Spleen (tissue), 11 donors: ENCODE measurements around the gene PPDPF. TPM values are rescaled to one million over a fixed set of nuclear protein-coding genes. Genes with fewer than 3 reads are reported as not detected.

Experiments
- DNase-seq: peaks from one replicate; pipeline ENCODE4 v3.0.0-alpha.2; 2020
- H3K27ac ChIP-seq, 8 donors: fragments of 200-600 bp; sonication (generic) in 7 of 8; 1 replicate in 4 of 8; 2 replicates in 4 of 8; pipeline versions ENCODE4 v1.5.0 to v1.8.0; 2016 to 2021; ENCODE audit warnings: inconsistent platforms in 4 of 8, mild to moderate bottlenecking in 4 of 8, moderate library complexity in 1 of 8
- H3K27me3 ChIP-seq, 7 donors: fragments of 200-600 bp; sonication (generic) in 6 of 7; replicated peaks in 1 of 7; 1 replicate in 4 of 7; 2 replicates in 3 of 7; pipeline versions ENCODE4 v1.5.0 to v1.8.0; 2016 to 2021; ENCODE audit warnings: inconsistent platforms in 3 of 7, mild to moderate bottlenecking in 1 of 7
- H3K36me3 ChIP-seq, 6 donors: fragments of 200-600 bp; sonication (generic) in 5 of 6; 1 replicate in 4 of 6; 2 replicates in 2 of 6; pipeline versions ENCODE4 v1.5.0 to v1.8.0; 2016 to 2021; ENCODE audit warnings: inconsistent platforms in 2 of 6
- H3K4me1 ChIP-seq, 6 donors: fragments of 200-600 bp; sonication (generic) in 5 of 6; 1 replicate in 3 of 6; 2 replicates in 3 of 6; pipeline versions ENCODE4 v1.5.0 to v1.8.0; 2016 to 2021; ENCODE audit warnings: inconsistent platforms in 3 of 6
- H3K4me3 ChIP-seq, 8 donors: fragments of 200-600 bp; sonication (generic) in 7 of 8; 1 replicate in 4 of 8; 2 replicates in 4 of 8; pipeline versions ENCODE4 v1.5.0 to v1.8.0; 2016 to 2021; ENCODE audit warnings: inconsistent platforms in 4 of 8, mild to moderate bottlenecking in 4 of 8, moderate library complexity in 2 of 8
- H3K9me3 ChIP-seq, 8 donors: fragments of 200-600 bp; sonication (generic) in 7 of 8; 1 replicate in 4 of 8; 2 replicates in 4 of 8; pipeline versions ENCODE4 v1.5.0 to v1.8.0; 2016 to 2021; ENCODE audit warnings: inconsistent platforms in 4 of 8
- POLR2A ChIP-seq, 3 donors: fragments of 450-650 bp; IDR thresholded peaks; one replicate each; pipeline ENCODE4 v1.5.1; 2017; ENCODE audit warnings: antibody characterized with exemption in 3 of 3, mild to moderate bottlenecking in 1 of 3
- POLR2AphosphoS5 ChIP-seq, 3 donors: sonication (generic); formaldehyde crosslinking; IDR thresholded peaks; one replicate each; pipeline ENCODE4 v1.5.1; 2017; ENCODE audit warnings: antibody characterized with exemption in 3 of 3
- WGBS, 5 donors: extraction: QIAGEN DNeasy Blood & Tissue Kit in 3 of 5; methylation state at CpG; one replicate each; pipeline versions ENCODE4 v1.1.5 to v1.1.7; 2013 to 2018; 5-methylcytosine and 5-hydroxymethylcytosine counted together
- intact Hi-C: fragments of 100-400 bp; cut with DNase I; formaldehyde crosslinking; loops from one replicate; pipeline ENCODE4 v1.15.0; 2023; ENCODE audit warnings: low total_unique reads
- polyA plus RNA-seq, 3 donors: library from polyadenylated mRNA; stranded (reverse); fragments of 200-250 nt; gene quantifications; one replicate each; pipeline ENCODE4 v1.2.1, GENCODE V29; 2013
- total RNA-seq, 7 donors: library from RNA; depleted of rRNA in 3 of 7; stranded (reverse); fragments of >200 nt in 3 of 7; fragmentation: NEBNext Ultra II Directional in 4 of 7; extraction: Animal tissue kit (Norgen Biotek cat#: 25700) in 4 of 7; gene quantifications; one replicate each; pipeline versions ENCODE4 v1.1.0 to v1.2.1, GENCODE V29; 2016 to 2021
- TF ChIP-seq, protein P1 (sequence below), 11 experiments: fragments of 200-600 bp in 7 of 11; fragments of 450-650 bp in 4 of 11; sonication (generic) in 4 of 11; IDR thresholded peaks in 8 of 11; conservative IDR thresholded peaks in 3 of 11; 1 replicate in 7 of 11; 2 replicates in 4 of 11; pipeline versions ENCODE4 v1.4.0 to v1.8.0; 2016 to 2021; ENCODE audit warnings: antibody characterized with exemption in 11 of 11, inconsistent platforms in 4 of 11, mild to moderate bottlenecking in 1 of 11
- donor health status: healthy with polysubstance abuse.
- donor health status: DM: no; HTN: no; CAD: no; lungs with moderate emphysema.
- donor health status: DM: no; HTN: no; CAD: no.
- donor health status: Bipolar disorder and iron deficiency.
- donor health status: healthy.
- donor health status: DM: no; HTN: no; CAD: no.
- donor health status: DM: yes; HTN: yes; CAD: no.

Gene PPDPF
- total and polyA plus RNA-seq, 10 donors: 68.8 to 275 (median 124) TPM

- intact Hi-C loops: no loop called here
- TF ChIP-seq POLR2AphosphoS5 (IDR thresholded peaks at IDR 0.05) (no peak), POLR2A (IDR thresholded peaks at IDR 0.05) (no peak)
- TF ChIP-seq, protein P1, sequence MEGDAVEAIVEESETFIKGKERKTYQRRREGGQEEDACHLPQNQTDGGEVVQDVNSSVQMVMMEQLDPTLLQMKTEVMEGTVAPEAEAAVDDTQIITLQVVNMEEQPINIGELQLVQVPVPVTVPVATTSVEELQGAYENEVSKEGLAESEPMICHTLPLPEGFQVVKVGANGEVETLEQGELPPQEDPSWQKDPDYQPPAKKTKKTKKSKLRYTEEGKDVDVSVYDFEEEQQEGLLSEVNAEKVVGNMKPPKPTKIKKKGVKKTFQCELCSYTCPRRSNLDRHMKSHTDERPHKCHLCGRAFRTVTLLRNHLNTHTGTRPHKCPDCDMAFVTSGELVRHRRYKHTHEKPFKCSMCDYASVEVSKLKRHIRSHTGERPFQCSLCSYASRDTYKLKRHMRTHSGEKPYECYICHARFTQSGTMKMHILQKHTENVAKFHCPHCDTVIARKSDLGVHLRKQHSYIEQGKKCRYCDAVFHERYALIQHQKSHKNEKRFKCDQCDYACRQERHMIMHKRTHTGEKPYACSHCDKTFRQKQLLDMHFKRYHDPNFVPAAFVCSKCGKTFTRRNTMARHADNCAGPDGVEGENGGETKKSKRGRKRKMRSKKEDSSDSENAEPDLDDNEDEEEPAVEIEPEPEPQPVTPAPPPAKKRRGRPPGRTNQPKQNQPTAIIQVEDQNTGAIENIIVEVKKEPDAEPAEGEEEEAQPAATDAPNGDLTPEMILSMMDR (IDR thresholded peaks at IDR 0.05 in 8 of 11, conservative IDR thresholded peaks at IDR 0.05 in 3 of 11): no peak
Observed at GRCh38 chr20:63497946-63498935, 22.3 kb upstream of the PPDPF start.

GRCh38 chr20:63498960-63499337 lies 21.6 kb upstream of the PPDPF start, which contains the start of gene EEF1A2:
EEF1A2 (minus strand) TSS chr20:63499083; CDS start chr20:63497763, 1,320 bp downstream.
- Histone ChIP-seq H3K4me3 (peak within 1 kb of the TSS; percentile 27 to 71 (median 40)), H3K9me3 (peaks cover 0 to 1% (median 0%) of the 10 kb centered on the region in 8 donors), H3K36me3 (no peaks in the 10 kb centered on the region), H3K27me3 (peaks cover 0 to 90% (median 44%) of the 10 kb centered on the region in 7 donors), H3K27ac (no peak within 1 kb of the TSS), H3K4me1 (peaks cover 5 to 42% (median 30%) of the 10 kb centered on the region in 6 donors)
- peak; percentile 80 for DNase-seq
- TF ChIP-seq POLR2AphosphoS5 (IDR thresholded peaks at IDR 0.05): no peak
- TF ChIP-seq, protein P1 (IDR thresholded peaks at IDR 0.05 in 8 of 11, conservative IDR thresholded peaks at IDR 0.05 in 3 of 11): peak in 4 of 11 experiments; percentile 8 to 17 (median 14)
- WGBS, 5 donors: 0 to 1% (median 0%) methylated on average over 5 to 58 of the region's 58 CpGs
- intact Hi-C loops: no loop called here

More at GRCh38 chr20:63497946-63498935, 22.3 kb upstream of the PPDPF start:
- H3K36me3 ChIP-seq: no peaks in the 10 kb centered on the region
- H3K4me3 ChIP-seq: peak overlapping the region in 5 of 8 donors; percentile 39 to 71 (median 43)
- WGBS, 5 donors: 1 to 7% (median 5%) methylated on average over 4 to 59 of the region's 60 CpGs
- H3K27me3 ChIP-seq: peaks cover 0 to 87% (median 44%) of the 10 kb centered on the region in 7 donors
- no peak overlapping the region for H3K27ac ChIP-seq
- DNase-seq: no peak
- H3K9me3 ChIP-seq: no peaks in the 10 kb centered on the region
- peaks cover 5 to 42% (median 30%) of the 10 kb centered on the region in 6 donors for H3K4me1 ChIP-seq

- intact Hi-C loops: no loop called here
- H3K27ac ChIP-seq: no peak overlapping the region
- peaks cover 0 to 6% (median 4%) of the 10 kb centered on the region in 8 donors for H3K9me3 ChIP-seq
- DNase-seq: no peak
- H3K4me1 ChIP-seq: peaks cover 5 to 42% (median 30%) of the 10 kb centered on the region in 6 donors
- no peaks in the 10 kb centered on the region for H3K36me3 ChIP-seq
- TF ChIP-seq, protein P1 (IDR thresholded peaks at IDR 0.05 in 8 of 11, conservative IDR thresholded peaks at IDR 0.05 in 3 of 11): peak in 1 of 11 experiments; percentile 0
- TF ChIP-seq POLR2AphosphoS5 (IDR thresholded peaks at IDR 0.05) (no peak), POLR2A (IDR thresholded peaks at IDR 0.05) (no peak)
- H3K27me3 ChIP-seq: peaks cover 0 to 88% (median 44%) of the 10 kb centered on the region in 7 donors
- H3K4me3 ChIP-seq: peak overlapping the region; percentile 27 to 71 (median 40)
- WGBS, 5 donors: 0 to 23% (median 11%) methylated on average over 27 to 48 of the region's 48 CpGs
Observed at GRCh38 chr20:63499338-63499969, 21.1 kb upstream of the PPDPF start.
